Measurements from ENCODE around the gene ETS2.

The ETS2 gene

GRCh38 chr21:38793926-38794713 is 11.6 kb upstream of the ETS2 start:
- peak overlapping the region; percentile 78; the same call in 1 of the 2 replicates for H3K27ac ChIP-seq
- ChIA-PET CTCF (interaction anchor here (0.8 kb wide), 1 partner anchor 58 kb away, joined by 4 read pairs; no protein-coding TSS in a partner anchor), POLR2A (ENCODE audit: low non-redundant PET) (no interaction called here)
- DNase-seq (ENCODE audit: low spot score): no peak
- TF ChIP-seq CTCF (conservative IDR thresholded peaks at IDR 0.05; ENCODE audit: low read depth): no peak

GRCh38 chr21:38794978-38795377 is 10.8 kb upstream of the ETS2 start:
- ChIA-PET POLR2A (ENCODE audit: low non-redundant PET) (no interaction called here), CTCF (no interaction called here)
- no peak for TF ChIP-seq CTCF (conservative IDR thresholded peaks at IDR 0.05; ENCODE audit: low read depth)
- no peak for DNase-seq (ENCODE audit: low spot score)
- peak overlapping the region; percentile 78; the same call in 1 of the 2 replicates for H3K27ac ChIP-seq

- H3K27ac ChIP-seq: peak overlapping the region; percentile 78; the same call in 1 of the 2 replicates
- CTCF ChIA-PET: no interaction called here
- TF ChIP-seq CTCF (conservative IDR thresholded peaks at IDR 0.05; ENCODE audit: low read depth): no peak
- POLR2A ChIA-PET (ENCODE audit: low non-redundant PET): no interaction called here
- no peak for DNase-seq (ENCODE audit: low spot score)
These were observed 10.3 kb upstream of the ETS2 start for GRCh38 chr21:38795475-38795874.

GRCh38 chr21:38796424-38796823 is 9.3 kb upstream of the ETS2 start:
- TF ChIP-seq CTCF (conservative IDR thresholded peaks at IDR 0.05; ENCODE audit: low read depth): no peak
- peak overlapping the region; percentile 78 for H3K27ac ChIP-seq
- ChIA-PET POLR2A (ENCODE audit: low non-redundant PET) (no interaction called here), CTCF (interaction anchor here (0.7 to 0.8 kb wide), 4 partner anchors 14 to 342 kb away, joined by 4 read pairs; no protein-coding TSS in a partner anchor)
- DNase-seq (ENCODE audit: low spot score): no peak

- ChIA-PET CTCF (interaction anchor here (0.6 to 1.4 kb wide), 5 partner anchors 14 to 1120 kb away, joined by 3 to 6 read pairs (median 3); no protein-coding TSS in a partner anchor), POLR2A (ENCODE audit: low non-redundant PET) (interaction anchor here (0.6 kb wide), 1 partner anchor 217 kb away, joined by 4 read pairs; no protein-coding TSS in a partner anchor)
- peak; percentile 68 for DNase-seq (ENCODE audit: low spot score)
- H3K27ac ChIP-seq: peak overlapping the region; percentile 78
- TF ChIP-seq CTCF (conservative IDR thresholded peaks at IDR 0.05; ENCODE audit: low read depth): no peak
These were observed 8.3 kb upstream of the ETS2 start for GRCh38 chr21:38797470-38797869.

- ChIA-PET POLR2A (ENCODE audit: low non-redundant PET) (interaction anchor here (0.6 kb wide), 1 partner anchor 217 kb away, joined by 4 read pairs; no protein-coding TSS in a partner anchor), CTCF (interaction anchor here (1.0 to 1.4 kb wide), 3 partner anchors 63 to 340 kb away, joined by 3 to 6 read pairs (median 4); no protein-coding TSS in a partner anchor)
- no peak for TF ChIP-seq CTCF (conservative IDR thresholded peaks at IDR 0.05; ENCODE audit: low read depth)
- no peak for DNase-seq (ENCODE audit: low spot score)
- peak overlapping the region; percentile 87 for H3K27ac ChIP-seq
These were observed 7.6 kb upstream of the ETS2 start for GRCh38 chr21:38798081-38798480.
